Measurements from ENCODE around the gene VPS11.
"Not testable (repeated sequence)": the region's sequence is repeated elsewhere in the genome, so short reads cannot be mapped to it uniquely, and the experiment has no call there.

VPS11 gene

DNA sequence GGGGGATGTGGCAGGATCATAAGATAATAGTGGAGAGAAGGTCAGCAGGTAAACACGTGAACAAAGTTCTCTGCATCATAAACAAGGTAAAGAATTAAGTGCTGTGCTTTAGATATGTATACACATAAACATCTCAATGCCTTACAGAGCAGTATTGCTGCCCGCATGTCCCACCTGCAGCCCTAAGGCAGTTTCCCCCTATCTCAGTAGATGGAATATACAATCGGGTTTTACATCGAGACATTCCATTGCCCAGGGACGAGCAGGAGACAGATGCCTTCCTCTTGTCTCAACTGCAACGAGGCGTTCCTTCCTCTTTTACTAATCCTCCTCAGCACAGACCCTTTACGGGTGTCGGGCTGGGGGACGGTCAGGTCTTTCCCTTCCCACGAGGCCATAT lies 28.1 kb upstream of the VPS11 start:
- DNase-seq, result not testable (repeated sequence)

DNA sequence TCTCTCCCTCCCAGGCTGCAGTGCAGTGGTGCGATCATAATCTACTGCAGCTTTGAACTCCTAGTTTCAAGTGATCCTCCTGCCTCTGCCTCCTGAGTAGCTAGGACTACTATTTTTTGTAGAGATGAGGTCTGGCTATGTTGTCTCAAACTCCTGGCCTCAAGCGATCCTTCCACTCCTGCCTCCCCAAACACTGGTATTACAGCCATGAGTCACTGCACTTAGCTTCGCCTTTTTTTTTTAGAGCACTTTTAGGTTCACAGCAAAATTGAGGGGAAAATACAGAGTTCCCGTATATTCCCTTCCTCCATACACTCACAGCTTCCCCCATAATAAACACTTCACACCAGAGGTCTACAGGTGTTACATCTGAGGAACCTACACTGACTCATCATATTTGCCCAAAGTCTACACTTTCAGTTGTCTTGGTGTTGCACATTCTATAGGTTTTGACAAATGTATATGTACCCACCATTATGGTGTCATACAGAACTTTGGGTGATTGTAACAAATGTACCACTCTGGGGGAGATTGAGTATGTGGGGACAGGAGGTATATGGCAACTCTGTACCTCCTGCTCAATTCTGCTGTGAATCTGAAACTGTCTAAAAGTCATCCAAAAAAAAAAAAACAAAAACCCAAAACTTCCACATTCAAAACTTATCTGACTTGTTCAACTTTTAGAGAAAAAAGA lies 25.6 kb upstream of the VPS11 start:
- no peak for DNase-seq

DNA sequence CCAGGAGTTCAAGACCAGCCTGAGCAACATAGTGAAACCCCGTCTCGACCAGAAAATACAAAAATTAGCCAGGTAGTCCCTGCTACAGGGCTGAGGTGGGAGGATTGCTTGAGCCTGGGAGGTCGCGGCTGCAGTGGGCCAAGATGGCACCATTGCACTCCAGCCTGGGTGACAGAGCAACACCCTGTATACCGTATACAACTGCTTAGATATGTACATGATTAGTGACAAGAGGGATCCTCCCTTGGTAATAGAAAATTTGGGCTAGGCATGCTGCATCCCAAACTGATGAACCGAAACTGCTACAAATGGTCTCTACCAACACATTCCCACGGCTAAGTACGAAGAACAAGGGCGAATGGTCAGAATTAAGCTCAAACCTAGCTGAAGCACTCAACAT lies 24.7 kb upstream of the VPS11 start:
- no peak for DNase-seq

DNA sequence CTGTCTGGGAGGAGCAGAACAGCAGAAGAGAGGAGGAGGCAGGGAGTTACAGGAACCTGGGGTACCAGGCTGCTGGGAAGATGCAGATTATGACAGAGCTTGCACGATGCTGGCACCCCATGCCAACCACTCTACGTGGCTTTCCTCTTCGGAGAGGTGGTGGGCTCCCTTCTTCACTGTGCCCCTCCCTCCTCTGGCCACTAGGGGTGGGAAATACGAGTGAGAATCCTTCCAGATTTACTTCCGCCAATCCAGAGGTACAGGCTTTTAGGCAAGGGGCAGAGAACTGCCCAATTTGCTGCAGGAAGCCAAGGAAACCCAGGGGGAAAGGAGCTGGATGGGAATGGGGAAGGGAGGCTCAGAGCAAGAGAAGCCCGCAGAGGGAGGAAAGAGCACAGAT lies 22.9 kb upstream of the VPS11 start:
- no peak for DNase-seq

DNA sequence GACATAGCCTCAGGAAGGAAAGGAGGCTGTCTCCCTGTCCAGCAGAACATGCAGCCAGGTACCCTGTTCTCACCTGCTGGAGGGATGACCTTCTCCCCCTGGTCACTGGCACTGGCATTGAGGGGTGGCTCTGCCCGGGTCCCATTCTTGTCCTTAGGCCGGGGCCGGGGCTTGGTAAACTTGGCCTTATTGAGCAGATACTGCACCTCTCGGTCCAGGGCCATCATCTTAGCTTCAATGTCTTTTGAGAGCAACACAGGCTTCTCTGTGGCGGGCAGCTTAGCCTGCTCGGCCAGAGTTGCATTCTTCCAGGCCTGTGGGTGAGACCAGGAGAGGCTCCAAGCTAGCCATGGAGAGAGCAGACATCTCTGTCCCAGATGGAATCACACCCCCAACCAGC lies 21.1 kb upstream of the VPS11 start:
- no peak for DNase-seq

DNA sequence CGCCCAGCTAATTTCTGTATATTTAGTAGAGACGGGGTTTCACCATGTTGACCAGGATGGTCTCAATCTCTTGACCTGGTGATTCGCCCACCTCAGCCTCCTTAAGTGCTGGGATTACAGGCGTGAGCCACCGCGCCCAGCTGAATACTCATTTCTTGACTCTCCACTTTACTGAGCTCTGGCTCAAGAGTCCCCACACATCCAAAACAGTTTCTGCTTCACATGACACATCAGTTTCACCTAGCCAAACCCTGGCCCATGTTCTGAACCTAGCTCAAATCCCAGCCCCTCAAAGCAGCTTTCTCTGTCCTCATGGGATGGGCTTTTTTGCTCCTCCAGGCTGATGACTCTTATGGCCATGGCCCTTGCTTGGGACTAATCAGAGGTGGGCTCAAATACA lies 20.4 kb upstream of the VPS11 start:
- DNase-seq, result no peak

DNA sequence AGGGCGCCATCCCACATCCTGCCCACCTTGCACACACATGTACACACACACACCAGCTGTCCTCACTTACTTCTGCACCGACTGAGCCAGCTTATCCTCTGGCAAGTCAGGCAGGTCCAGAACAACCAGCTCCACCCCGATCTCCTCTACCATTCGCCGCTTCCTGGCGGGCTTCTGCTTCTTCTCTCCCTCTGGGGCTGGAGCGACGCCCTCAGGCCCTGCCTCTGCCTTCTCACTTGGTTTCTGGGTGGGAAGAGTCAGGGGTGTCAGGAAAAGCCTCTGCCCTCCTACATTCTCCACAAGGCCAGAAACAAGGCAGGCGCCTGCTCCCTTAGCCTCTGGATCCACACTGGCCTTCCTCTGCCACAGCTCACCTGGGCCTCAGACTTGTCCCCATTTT lies 19.0 kb upstream of the VPS11 start:
- DNase-seq, result no peak

DNA sequence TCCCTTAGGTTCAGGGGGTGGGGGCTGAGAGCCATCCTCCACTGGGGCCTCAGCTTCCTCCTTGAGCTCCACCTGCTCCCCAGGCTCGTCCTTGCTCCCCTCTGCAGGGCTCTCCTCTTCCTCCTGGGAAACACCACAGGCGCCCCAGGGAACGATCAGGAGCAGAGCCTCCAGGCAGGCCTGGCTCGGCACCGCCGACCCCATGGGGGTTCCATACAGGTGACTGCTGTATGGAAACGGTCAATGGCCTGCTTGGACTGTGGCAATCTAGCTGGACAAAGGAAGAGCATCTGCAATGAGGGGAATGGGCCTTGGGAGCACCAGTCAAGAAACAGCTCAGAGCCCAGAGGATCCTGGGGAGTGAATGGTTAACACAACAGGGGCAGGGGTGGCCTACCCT lies 18.5 kb upstream of the VPS11 start:
- DNase-seq, result no peak

DNA sequence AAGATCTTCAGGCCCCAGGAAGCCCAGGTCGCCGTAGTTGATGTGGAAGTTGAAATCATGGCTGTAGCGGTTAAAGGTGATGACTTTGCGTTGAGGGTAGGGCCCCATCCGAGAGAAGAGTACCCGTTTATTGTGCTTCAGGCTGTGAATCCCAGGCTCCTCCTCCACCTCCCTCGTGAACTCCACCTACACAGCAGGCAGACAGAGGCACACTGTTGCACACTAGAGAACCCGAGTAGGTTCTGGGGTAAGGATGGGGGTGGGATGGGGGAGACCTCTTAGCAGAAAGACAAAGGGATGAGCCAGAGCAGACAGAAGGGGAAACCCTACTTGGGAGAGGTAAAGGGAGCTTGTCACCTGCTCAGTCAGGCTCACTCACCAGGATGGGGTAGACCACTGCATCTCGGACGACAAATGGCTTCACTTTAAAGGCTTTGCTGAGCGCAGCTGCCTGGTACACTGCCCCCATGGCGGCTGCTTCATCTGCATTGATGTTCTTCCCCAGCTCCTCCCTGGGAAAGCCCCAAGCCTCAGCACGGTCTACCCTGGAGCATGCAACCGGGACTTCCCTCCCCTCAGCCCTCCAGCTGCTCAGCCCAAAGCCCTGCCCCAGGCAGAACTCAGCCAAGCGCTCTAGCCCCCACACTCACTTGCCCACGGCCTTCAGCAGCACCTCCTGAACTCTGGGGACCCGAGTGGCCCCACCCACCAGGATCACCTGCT lies 16.0 kb upstream of the VPS11 start:
- DNase-seq, result peak in 1 of 2 donors; percentile 28

DNA sequence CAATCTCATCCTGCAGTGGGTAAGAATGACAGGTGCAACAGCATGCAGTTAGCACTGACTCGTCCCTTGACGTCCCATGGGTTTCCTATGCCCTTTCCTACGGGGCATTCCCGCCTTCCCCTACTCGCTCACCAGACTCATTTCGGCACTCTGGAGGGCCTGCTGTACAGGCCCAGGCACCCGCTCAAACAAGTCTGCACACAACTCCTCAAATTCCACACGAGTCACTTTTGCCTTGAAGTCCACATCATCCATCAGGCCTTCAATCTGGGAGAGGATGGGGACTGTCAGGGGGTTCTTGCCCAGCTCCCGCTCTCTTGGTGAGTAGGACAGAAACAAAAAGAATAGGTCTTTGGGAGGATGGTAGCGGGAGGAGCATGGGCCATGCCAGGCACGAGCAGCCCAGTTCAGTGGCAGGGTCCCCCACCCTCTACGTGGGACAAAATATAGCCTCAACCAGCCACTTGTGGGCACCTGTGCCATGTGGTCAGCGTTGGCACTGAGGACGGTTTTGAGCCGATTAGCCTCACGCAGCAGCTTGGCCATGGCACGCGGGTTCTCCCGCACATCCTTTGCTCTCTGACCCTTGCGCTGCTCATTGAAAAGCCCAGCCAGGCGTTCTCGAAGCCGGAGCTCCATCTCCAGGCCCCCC lies 15.3 kb upstream of the VPS11 start:
- no peak for DNase-seq

DNA sequence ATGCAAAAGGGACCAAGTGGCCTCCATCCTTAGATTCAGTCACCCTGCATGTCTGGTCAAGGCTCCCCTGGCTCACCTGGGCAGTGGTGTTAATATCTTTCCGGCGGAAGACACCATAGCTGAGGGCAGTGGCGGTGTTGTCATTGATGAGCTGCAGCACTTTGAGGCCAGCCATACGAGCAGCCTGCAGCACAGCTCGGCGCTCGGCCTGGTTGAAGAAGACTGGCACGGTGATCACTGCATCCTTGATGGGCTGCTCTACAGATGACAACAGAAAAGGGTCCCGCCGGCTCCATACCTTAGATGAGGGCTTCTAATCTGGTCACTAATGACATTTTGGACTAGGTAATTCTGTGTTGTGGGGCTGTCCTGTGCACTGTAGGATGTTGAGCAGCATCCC lies 13.2 kb upstream of the VPS11 start:
- no peak for DNase-seq

DNA sequence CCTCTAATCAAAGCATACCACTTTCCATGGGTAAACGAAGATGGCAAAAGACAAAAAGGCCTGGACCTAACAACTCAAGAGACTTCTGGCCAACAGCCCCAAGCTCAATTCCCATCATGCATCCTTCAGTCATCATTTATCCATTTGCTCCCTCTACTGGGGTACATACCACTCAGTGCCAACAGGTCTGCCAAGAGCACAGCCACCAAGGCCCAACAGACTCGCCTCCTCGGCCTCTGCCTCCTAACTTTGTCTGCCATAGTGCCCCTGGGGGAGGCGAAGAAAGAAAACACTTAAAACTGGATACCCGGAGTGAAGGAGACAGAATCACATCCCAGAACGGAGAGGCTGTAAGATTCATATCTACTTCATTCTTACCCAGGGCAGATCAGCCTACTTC lies 11.7 kb upstream of the VPS11 start:
- DNase-seq, result peak in 1 of 2 donors; percentile 20

DNA sequence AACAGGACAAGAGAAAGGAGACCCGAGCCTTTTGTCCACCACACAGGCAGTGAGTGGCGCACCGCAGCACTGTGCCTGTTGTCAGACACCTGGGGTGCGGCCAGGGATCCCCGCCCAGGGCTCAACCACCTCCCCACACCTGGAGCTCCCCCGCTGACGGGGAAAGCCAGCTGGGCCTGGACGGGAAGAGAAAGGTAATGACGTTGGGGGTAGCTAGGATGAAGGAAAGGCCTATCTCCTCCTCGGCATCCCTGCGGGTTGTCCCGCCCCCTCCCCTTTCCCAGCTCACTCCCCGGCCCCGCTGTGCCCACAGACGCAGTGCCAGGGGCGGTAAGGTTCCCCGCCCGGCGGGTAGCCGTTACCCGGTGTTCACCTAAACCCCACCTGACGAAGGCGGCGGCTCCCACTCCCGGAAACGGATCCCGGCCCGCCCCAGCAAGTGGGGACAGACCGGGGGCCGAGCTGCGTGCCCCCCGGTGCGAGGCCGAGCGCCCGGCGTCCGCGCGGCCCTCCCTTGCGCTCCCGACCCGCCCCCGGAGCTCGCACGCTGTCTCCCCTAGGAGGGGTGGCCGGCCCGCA lies 11.1 kb upstream of the VPS11 start:
- peak; percentile 50 to 54 for DNase-seq

DNA sequence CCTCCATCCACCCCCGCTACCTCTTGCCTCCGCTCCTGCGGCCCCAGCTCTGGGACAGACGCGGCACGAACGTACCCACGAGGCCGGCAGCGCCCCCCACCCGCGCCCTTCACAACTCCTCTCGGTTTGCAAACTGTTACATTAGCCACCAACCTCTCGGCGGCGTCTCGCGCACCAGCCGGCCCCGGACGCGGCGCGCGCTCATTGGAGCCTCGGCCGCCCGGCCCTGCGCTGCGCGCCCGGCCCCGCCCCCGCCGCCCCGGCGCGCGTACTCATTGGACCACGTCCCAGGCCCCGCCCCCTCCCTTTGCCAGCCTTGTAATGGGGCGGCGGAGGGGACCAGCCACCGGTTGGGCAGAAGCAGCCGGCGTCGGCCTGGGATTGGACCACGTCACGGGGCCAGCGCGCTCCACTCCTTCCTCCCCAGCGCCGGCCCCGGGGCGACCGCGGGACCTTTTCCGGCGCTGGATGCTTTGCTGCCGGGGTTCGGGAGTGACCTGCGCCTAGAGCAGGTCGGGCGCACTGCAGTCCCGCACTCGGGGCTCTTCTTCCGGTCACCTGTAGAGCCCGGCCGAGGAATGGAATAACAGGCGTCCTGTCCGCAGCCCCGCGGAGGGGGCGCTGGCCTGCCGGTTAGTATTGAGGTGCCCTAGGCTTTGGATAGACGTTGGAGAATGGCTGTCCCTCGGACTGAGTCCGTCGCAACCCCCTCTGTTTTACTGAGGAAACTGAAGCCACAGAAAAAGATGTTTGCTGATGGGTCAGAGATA lies 10.4 kb upstream of the VPS11 start, which contains the start of gene HYOU1:
HYOU1 (minus strand) TSS at position 206 of the 770 bp plus-strand sequence. CDS start 1,045 bp downstream, outside the sequence.
- DNase-seq, result peak; percentile 99

DNA sequence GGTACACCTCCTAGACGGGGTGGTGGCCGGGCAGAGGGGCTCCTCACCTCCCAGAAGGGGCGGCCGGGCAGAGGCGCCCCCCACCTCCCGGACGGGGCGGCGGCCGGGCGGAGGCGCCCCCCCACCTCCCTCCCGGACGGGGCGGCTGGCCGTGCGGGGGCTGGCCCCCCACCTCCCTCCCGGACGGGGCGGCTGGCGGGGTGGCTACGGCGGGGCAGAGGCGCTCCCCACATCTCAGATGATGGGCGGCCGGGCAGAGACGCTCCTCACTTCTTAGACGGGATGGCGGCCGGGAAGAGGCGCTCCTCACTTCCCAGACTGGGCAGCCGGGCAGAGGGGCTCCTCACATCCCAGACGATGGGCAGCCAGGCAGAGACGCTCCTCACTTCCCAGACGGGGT lies 8.5 kb upstream of the VPS11 start:
- not testable (repeated sequence) for DNase-seq

DNA sequence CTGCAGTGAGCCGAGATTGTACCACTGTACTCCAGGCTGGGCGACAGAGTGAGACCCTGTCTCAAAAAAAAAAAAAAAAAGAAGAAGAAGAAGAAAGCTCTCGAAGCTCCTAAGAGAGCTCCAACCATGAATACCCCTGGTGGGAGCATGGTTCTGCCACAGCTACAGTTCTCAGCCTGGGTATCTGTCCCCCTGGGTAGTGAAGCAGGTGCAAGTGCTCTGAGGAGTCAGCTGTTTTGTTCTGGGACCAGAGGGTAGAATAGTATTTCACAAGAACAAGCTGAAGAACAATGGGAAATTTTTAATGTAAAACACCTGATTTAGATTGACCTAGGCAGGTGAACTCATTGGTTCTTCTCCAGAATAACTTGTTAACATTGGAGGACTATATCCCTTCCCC lies 6.4 kb upstream of the VPS11 start:
- no peak for DNase-seq

DNA sequence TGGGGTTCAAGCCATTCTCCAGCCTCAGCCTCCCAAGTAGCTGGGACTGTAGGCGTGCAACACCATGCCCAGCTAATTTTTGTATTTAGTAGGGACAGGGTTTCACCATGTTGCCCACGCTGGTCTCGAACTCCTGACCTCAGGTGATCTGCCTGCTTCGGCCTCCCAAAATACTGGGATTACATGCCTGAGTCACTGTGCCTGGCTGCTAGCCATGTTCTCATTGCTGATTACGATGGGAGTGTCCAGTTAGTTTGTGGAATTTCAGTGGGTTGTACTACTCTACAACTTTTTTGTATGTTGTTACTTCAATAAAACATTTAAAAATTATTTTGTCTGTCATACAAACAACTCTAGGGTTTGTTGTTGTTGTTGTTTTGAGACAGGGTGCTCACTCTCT lies 4.8 kb upstream of the VPS11 start:
- no peak for DNase-seq

DNA sequence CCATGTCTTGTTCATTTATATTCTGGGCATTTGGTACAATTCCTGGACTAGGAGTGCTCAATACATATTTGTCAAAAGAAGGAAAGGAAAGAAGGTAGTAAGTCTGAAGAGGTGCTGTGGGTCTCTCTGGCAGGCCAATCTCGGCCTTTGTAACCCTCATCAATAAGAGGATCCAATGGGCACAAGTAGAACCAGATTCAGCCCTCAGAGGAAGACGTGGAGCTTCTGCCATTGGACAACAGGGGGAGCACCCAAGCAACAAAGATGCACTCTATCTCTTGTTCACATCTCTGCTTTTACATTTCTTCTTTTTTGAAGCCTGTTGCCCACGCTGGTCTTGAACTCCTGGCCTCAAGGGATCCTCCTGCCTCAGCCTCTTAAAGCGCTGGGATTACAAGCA lies 2.2 kb upstream of the VPS11 start:
- peak; percentile 34 to 49 for DNase-seq

DNA sequence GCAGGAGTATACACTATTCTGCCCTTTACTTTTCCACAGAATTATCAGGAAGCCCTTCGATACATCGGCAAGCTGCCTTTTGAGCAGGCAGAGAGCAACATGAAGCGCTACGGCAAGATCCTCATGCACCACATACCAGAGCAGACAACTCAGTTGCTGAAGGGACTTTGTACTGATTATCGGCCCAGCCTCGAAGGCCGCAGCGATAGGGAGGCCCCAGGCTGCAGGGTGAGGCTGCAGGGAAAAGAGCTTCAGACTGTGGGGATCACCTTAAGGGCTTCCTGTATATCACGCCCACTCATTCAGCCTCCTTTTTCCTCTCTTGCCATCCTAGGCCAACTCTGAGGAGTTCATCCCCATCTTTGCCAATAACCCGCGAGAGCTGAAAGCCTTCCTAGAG lies 10.2 kb downstream of the VPS11 start:
- DNase-seq, result no peak

DNA sequence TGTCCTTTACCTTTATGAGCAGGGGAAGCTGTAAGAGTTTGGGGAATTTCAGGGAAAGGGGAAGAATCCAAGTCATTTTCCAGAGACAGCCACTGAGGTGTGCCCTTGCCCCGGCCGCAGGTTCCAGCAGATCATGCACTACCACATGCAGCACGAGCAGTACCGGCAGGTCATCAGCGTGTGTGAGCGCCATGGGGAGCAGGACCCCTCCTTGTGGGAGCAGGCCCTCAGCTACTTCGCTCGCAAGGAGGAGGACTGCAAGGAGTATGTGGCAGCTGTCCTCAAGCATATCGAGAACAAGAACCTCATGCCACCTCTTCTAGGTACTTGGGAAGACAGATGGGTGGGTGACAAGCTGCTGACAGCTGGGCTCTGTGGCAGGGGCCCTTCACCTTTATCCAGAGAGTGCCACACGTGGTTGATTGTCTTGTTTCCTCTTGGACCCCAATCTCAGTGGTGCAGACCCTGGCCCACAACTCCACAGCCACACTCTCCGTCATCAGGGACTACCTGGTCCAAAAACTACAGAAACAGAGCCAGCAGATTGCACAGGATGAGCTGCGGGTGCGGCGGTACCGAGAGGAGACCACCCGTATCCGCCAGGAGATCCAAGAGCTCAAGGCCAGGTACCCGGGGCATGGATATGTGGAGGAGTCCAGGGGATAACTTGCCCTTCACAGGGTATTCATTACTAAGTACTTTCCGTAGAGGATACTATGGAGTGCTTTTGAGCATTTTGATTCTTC lies 11.2 kb downstream of the VPS11 start:
- DNase-seq, result no peak

DNA sequence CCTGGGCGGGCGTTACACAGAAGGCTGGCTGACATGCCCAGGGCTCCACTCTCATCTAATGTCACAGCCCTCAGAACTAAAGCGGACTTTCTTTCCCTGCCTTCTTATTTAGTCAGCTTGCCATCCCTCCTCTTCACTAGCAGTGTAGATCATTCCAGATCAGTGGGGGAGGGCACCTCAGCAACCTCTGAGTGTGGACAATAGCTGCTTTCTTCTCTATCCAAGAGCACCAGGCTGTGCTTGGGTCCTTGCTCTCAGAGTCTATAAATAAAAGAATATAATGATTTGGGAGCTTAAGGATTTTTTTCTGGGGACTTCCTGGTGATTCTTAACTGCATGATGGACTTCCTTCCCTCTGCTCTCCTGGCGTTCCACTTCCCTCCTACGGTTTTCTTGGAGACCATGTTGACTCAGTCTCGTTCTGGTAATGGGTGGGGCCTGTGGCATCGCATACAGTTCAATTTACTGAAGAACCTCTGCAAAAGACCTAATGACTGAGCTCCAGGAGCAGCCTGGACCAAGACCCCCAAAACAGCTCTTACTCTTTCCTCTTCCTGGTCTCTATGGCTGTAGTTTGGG lies 14.2 kb downstream of the VPS11 start:
- no peak for DNase-seq

All from stimulated activated CD4-positive, alpha-beta T cell treated with anti-CD3 and anti-CD28 coated beads, Interleukin-2, amount 100 ng/mL, for 24 hours (primary cell).